ENCODE measurements around the gene DUSP23.

Gene DUSP23

DNA sequence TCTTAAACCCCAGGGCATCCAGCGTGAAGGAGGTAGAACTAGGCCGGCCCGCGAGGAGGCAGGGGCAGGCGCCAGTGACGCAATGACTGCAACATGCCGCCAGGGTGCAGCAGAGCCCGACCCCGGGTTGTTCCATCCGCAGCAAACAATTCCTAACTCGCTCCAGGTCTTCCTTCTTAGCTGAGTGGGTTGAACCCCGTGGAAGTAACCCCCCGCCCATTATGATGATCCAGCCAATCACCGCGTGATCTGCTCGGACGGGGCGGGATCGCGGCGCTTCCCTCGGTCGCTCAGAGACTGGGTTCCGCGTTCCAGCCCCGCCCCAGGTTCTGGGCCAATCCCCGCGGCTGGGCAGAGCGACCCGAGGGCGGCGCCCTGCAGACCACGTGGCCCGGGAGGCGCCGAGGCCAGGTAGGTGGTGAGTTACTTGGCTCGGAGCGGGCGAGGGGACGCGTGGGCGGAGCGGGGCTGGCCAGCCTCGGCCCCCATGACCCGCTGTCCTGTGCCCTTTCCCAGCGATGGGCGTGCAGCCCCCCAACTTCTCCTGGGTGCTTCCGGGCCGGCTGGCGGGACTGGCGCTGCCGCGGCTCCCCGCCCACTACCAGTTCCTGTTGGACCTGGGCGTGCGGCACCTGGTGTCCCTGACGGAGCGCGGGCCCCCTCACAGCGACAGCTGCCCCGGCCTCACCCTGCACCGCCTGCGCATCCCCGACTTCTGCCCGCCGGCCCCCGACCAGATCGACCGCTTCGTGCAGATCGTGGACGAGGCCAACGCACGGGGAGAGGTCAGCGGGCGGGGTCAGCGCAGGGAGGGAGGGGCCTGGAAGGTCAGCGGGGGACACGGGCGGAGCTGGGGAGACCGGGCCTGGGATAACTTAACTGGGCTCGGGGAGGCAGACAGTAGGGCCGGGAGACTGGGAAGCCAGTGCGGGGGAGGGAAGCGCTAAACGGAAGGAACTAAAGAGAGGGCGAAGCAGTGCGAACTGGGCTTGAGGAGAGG lies at the start of gene DUSP23:
Gene DUSP23, plus strand, starts transcription at position 380 of the 1,000 bp plus-strand sequence. Its CDS starts 139 bp downstream, at position 519.
- DNase-seq (ENCODE audit: low spot score): peak; percentile 97

DNA sequence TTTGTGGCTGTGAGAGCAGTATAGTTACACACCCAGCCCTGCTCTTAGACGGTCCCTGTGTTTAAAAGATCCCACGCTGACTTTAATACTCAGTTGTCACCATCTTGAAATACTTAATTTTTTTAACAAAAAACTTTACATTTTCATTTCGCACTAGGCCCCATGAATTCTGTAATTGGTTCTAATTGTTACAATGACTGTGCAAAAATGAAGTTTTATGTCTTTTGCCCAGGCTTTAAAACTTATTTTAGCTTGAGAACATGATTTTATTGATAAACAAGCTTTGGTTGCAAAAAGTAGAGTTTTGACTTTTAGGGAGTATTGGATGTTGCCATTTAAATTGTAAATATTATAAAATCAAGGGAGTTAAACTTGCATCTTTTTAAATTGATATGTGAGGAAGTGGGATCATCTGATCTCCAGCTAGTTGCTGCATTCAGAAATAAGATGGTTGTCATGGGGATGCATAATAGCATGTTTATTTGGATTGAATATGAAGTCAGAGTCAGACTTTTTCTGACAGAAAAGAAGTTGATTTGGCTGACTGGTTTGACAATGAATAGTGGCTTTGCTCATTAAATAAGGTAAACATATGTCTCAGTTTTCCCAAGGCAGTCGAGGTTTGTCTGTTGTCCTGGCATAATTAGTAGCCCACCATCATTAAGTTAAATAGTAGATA lies 43.4 kb upstream of the DUSP23 start:
- DNase-seq (ENCODE audit: low spot score): no peak

DNA sequence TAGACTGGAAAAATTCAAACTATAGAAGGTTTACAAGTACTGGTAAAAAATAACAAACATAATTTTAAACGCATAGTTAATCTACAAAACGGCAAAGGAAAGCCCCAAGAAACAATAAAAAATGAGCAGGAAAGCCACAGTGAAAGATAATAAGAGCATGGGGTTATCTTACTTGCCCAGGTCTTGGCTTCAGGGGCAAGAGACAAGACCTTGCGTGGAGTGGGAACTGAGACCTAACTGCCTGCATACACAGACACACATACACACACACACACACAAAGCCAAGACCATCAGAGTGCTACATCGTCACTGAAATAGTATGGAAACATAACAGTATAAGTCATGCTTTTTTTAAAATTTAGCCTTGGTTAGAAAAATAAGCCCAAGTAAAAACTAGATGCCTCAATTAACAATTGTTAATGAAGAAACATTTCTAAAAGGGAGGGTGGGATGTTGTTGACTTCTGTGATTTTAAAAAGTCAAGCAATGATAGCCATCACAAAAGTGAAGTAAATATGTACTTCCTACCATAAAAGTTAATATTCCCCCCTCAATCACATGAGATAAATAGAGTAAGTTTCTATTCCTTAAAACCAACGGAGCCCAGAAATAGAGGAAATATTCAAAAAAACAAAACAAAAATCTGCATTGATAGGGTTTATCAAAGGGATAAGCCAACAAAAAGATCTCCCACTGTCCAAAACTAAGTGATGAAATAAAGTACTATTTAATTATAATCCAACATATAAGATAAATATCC lies 36.9 kb upstream of the DUSP23 start:
- DNase-seq (ENCODE audit: low spot score): no peak

DNA sequence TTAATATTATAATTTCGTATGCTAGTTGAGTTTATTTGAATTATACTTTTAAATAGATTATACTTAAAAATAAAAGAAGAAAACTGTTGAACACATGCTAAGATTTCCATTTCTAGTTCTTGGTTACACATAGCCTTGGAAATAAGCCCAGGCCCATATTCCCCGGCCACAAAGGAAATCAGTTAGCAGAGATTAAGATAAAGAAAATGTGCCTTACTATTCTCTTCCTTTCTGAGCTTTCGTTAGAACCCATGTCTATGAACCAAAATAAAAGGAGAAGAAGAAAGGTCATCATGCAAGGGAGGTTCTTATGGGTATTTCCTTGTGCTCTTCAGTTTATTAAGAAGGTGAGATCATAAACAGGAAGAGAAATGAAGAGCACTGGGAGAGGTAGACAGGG lies 34.1 kb upstream of the DUSP23 start:
- DNase-seq (ENCODE audit: low spot score): no peak

DNA sequence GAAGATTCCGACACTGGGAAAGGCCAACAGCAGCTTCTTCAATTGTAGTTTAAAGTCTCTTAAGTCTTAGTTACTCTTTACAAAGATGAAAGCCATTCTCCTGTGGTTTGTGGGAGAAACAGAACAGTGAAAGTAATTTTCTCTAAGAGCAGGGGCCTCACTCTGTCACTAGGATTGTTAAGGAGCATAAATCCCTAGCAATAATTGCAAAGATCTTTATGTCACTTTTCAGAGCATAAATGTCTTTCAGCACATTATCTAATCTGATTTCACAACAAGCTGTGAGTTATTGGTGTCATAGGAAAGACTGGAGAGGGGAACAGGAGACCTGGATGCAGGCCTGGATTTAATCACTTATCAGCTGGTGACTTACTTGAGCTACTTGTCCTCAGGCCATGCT lies 32.4 kb upstream of the DUSP23 start:
- DNase-seq (ENCODE audit: low spot score): no peak

DNA sequence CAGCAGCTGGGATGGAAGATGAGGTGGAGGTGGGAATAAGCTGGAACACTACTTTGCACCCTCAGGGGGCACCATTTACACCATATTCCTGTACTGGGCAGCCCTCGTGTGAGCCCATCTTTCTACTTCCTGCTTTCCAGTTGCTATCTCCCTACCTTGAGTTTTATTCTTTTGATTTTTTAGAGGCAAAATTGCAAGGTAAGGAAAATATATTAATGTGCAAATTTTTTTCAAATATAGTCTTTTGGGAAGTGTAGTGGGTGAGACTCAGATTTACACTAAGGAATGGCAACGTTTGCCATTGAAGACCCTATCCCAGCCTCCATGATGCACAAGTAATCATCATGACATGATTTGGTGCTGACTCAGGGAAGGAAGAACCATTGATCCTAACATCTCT lies 31.1 kb upstream of the DUSP23 start:
- no peak for DNase-seq (ENCODE audit: low spot score)

DNA sequence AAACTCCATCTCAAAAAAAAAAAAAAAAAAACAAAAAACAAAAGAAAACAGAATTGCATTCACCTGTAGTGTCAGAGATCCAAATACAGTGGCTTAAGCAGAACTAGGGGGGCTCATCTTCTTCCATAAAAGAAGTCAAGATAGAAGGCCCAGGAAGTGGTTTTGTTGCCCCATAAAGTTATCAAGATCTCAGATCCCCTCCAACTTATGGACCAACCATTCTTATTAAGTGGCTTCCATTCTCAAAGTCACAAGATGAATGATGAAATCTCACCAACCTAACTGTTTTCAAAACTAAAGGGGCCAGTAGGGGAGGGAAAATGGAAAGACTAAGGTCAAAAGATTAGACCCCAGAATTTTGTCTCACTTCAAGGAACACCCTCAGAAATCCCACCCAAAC lies 30.1 kb upstream of the DUSP23 start:
- no peak for DNase-seq (ENCODE audit: low spot score)

DNA sequence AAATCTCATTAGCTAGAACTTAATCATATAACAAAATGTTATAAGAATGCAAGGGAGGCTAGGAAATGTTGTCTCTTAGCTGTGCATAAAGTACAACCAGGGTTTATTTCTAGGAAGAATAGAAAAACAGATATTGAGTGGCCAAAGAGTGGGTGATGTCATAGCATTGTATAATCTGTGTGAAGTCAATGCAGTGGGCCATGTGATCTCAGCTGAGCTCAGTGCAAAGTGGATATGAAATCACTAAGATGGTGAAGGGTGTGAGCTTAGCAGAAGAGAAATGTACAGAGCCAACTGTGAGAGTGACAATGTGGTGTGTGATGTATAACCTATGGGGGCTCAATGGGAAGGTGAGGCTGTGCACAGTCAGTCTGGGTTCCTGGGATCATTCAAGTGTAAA lies 29.7 kb upstream of the DUSP23 start:
- no peak for DNase-seq (ENCODE audit: low spot score)

DNA sequence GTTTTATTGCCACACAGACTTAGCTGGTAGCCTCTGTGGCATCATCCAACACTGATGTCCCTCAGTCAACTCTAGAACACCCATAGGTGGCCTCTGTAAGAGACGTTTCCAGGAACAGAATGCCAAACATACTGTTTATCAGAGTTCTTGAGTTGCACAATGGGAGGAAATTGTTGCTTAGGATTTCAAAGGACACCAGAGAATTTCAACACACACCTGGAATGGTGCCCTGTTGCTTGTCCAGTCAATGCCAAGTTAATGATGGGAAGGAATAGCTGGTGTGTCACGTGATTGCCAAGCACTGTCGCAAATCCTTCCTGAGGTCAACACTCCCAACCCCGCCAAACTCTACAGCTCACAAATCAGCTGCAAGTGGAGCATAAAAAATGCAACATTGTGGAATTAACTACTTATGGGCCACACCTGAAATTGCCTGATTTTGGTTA lies 28.6 kb upstream of the DUSP23 start:
- no peak for DNase-seq (ENCODE audit: low spot score)

DNA sequence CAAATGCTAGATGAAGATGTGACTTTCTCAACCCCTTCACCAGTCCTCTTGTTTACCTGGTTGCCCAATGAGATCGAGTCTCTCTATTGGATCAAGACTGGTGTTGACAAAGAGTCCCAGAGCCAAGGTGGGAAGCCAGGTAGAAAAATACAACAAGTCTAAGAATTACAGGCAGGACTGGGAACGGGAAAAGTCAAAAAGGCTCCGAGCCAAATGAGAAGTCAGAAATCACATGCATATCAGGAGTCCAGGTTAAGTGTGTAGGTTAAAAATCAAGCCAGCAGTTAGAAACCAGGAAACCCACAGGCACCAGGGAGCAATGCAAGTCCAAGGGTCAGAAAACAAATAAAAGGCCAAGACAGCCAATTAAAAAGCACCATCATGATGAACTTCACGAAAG lies 27.4 kb upstream of the DUSP23 start:
- DNase-seq (ENCODE audit: low spot score): no peak

DNA sequence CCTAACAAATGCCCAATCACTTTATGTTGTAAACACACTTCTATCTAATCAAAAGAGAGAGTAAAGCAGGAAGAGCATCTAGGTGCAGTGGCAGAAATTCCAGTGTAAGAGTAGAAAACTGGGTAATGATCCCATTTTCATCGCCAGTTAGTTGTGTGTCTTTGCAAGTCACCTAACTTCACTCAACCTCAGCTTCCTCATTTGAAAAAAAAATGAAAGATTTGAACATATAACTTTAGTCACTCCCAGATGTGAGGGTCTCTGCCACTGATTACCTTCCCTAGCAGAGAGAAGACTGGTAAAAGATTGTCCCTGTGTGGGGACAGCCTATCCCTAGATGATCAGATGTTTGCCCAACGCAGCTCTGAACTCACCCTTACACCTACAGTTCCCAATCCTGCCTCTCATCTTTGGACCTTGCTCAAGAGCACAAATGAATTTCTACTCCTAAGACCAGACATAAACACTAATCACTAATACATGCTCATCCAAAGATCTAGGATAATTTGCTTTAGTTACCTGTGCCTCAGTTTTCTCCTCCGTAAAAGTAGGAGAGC lies 25.2 kb upstream of the DUSP23 start:
- no peak for DNase-seq (ENCODE audit: low spot score)

DNA sequence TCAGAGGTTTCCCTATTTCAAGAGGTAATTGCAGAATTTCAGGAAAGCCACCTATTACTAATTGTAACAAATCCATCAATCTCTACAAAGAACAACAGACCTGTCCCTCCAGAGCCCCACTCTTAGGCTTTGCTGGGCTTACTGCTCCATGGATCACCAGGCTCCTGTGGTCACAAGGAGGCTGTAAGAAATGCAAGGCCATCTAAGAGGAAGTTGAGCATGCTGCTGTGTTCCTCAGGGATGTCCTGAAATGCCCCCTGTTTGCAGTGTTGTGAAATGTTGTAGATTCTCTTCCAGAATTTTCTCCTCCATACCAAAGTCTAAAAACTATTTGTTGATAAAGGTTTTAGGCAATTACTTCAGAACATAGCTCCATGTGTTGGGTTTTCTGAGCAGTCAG lies 24.4 kb upstream of the DUSP23 start:
- DNase-seq (ENCODE audit: low spot score): no peak

DNA sequence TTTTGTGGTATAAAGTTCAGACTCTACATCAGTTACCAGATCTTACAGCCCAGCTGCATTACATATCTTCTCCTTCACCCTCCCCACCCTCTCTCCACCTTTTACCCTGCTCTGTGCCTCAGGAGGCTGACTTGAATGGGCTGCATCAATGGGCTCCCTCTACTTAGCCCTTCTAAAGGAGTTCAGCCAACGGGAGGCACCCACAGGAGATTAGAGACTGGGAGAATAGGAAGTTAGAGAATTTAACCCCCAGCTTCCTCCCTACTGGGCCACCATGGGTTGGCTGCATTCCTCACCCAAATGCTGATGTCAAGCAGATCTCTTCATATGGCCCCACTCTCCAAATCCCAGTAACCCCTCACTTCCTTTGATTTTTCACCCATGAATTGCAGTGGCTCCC lies 17.1 kb upstream of the DUSP23 start:
- no peak for DNase-seq (ENCODE audit: low spot score)

DNA sequence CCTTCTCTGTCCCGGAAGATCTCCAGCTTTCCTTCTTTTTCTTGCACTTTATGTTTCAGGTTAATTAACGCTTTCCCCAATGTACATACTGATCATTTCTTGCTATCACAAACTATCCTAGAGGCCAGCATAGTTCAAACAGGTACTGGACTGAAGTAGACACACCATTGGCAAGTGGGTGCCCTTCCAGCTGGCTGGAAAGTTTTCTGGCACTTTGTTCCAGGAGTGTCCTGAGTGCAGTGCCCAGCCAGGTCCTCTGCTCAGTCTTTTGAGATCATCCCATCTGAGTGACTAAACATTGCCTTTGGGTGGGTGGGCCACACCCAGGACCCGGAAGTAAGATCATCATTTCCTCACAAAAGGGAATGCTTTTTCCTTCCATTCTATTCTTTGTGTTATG lies 15.0 kb upstream of the DUSP23 start:
- DNase-seq (ENCODE audit: low spot score): no peak

DNA sequence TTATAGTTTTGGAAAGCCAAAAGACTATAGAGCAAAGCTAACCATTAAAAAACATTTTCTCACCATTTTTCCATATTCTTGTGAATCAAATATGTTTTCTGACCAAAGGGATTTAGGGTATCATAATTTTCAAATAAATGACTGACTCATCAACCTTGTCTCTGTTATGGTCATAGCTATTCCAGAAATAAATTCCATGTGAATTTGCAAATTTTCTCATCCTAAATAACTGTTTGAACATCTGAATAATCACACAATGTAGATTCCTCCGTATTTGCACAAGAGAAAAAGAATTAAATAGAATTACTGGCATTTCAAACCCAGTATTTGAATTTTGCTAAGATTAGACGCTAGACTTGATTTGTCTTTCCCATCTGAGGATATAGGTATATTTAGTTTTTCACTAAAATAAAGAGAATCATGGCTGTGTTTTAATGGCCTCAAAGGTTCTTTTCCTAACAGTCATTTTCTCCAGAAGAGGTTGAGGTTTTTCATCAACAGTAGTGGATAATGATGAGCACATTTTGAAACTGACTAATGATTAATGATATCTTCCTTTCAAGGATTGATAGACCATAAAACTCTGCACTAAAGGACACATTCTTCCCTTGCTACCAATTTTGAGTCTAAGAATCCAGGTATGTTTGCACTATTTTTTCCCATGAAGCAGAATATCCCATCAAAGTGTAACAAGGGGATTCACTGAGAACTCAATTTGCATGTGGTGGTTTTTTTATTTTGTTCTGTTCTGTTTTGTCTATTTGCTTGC lies 9.5 kb upstream of the DUSP23 start:
- no peak for DNase-seq (ENCODE audit: low spot score)

DNA sequence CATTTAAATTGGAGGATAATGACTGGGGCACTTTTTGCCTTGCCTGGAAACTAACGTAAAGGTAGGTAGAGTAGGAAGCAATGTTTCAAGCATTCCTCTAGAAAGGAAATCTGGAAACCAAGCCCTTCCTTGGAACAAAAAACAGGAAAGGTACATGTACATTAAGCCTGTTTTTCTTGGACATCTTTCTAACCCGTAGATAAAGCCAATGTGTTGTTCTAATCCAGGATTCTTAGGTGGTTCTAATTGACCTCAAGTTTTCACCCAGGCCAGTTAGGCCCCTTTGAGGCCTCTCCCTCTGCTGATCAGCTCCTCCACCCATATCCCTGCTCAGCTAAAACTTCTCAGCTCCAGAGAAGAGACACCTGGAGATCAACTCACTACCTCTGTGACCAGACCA lies 6.3 kb upstream of the DUSP23 start:
- no peak for DNase-seq (ENCODE audit: low spot score)

DNA sequence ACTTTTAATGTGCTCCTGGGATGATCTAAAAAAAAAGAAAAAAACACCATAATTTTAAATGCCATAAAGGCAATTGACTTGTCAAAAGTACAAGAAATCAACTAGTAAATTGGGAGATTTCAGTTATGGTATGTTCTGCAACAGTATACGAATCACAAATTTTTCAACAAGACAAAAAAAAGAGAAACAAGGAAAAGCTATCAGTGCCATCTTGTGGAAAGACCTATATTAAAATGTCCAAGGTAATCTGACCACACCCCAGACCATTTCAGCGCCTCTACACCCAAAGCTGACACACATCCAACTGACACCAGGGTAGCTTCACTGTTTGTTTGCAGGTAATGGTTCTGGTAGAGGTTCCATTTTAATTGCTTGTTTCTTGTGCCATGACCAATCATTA lies 5.0 kb upstream of the DUSP23 start:
- DNase-seq (ENCODE audit: low spot score): no peak

DNA sequence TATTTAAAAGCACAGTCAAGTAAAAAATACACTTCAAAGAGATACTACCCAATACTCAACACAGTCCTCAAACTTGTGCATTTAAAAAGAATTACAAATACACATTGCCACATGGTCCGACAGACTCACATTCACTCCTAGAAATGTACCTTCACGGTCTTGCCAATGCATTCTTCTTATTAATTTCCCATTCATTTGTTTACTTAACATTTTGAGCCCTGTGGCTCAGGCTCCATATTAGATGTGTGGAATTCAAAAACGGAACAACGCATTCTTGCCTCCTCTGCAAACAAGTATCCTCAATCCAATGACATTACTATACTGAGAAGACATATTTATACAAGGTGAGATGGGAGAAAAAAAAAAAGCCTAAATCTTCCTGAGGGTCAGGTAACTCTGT lies 2.5 kb upstream of the DUSP23 start:
- DNase-seq (ENCODE audit: low spot score): no peak

DNA sequence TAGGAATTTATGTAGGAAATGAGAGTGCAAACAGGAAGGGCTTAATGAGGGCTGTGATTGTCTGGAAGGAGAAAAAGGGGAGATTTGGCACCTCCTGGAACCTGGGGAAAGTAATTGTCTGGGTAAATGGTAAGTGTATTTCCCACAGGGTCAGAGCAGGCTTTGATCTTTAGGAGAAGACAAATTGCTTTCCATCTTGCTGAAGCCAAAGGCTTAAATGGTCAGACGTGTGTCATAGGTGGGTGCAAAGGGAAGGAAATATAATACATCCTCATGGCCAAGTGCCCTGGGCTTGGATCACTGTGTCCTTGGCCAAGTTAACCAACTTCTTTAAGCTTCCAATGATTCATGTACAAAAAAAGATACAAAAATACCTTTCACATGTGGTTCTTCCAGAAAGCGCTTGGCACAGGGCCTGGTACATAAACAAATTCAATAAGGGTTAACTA lies 1.3 kb upstream of the DUSP23 start:
- no peak for DNase-seq (ENCODE audit: low spot score)

DNA sequence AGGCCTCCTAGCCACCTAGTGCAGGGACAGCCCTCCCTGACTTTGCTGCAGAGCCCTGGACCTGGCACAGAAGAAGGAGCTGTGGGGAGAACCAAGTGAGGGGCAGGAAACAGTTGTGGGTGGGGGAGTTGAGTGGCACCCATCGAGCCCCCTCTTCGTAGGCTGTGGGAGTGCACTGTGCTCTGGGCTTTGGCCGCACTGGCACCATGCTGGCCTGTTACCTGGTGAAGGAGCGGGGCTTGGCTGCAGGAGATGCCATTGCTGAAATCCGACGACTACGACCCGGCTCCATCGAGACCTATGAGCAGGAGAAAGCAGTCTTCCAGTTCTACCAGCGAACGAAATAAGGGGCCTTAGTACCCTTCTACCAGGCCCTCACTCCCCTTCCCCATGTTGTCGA lies 1.2 kb downstream of the DUSP23 start:
- no peak for DNase-seq (ENCODE audit: low spot score)

DNA sequence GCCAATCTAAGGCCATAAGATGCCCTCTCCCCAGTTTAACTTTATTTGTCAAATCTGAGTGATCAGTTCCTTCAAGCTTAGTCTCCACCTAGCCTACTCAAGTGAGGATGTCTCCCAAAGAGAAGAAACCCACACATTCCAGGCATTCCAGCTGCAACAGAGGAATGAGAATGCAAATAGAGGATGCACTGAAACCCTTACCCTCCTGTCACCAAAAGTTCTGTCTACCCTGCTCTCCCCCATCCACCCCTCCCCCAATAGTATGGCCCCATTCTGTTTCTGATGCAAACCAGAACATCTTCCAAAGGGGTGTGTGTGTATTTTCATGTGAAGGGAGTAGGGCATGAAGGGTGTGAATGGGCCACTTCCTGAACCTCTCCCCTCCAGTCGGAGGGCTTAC lies 3.0 kb downstream of the DUSP23 start:
- no peak for DNase-seq (ENCODE audit: low spot score)

All from CD4-positive, alpha-beta T cell treated with Interleukin-6 at 100 ng/mL for 8 hours (primary cell).